Sigmoid colon (tissue), 7 donors: ENCODE measurements around the gene PSMA2. TPM values are rescaled to one million over a fixed set of nuclear protein-coding genes. Genes with fewer than 3 reads are reported as not detected.

Source experiments
- DNase-seq: peaks from one replicate; pipeline ENCODE4 v3.0.0-alpha.2; 2019
- H3K27ac ChIP-seq, 4 donors: fragments of 200-600 bp; sonication (generic); one replicate each; pipeline ENCODE4 v1.5.1; 2016 to 2019; ENCODE audit warnings: mild to moderate bottlenecking in 1 of 4
- H3K27me3 ChIP-seq, 3 donors: fragments of 200-600 bp; sonication (generic); one replicate each; pipeline ENCODE4 v1.5.1; 2019; ENCODE audit warnings: mild to moderate bottlenecking in 1 of 3
- H3K36me3 ChIP-seq, 4 donors: fragments of 200-600 bp; sonication (generic); one replicate each; pipeline ENCODE4 v1.5.1; 2016 to 2019
- H3K4me1 ChIP-seq, 4 donors: fragments of 200-600 bp; sonication (generic); one replicate each; pipeline ENCODE4 v1.5.1; 2017 to 2019
- H3K4me3 ChIP-seq, 4 donors: fragments of 200-600 bp; sonication (generic); one replicate each; pipeline ENCODE4 v1.5.1; 2017 to 2019; ENCODE audit warnings: mild to moderate bottlenecking in 2 of 4, moderate library complexity in 1 of 4
- H3K9me3 ChIP-seq, 4 donors: fragments of 200-600 bp in 3 of 4; sonication (generic) in 3 of 4; one replicate each; pipeline versions ENCODE4 v1.5.1 to v1.6.1; 2013 to 2019
- CTCF ChIP-seq, 4 experiments: fragments of 450-650 bp in 3 of 4; fragments of 200-600 bp in 1 of 4; IDR thresholded peaks; one replicate each; pipeline ENCODE4 v1.5.1; 2016 to 2019; ENCODE audit warnings: antibody characterized with exemption in 4 of 4, mild to moderate bottlenecking in 3 of 4, moderate library complexity in 2 of 4
- EP300 ChIP-seq, 4 donors: sonication (generic); formaldehyde crosslinking; IDR thresholded peaks; one replicate each; pipeline ENCODE4 v1.6.1; 2017; ENCODE audit warnings: antibody characterized with exemption in 4 of 4
- POLR2A ChIP-seq, 2 donors: fragments of 450-650 bp; IDR thresholded peaks; one replicate each; pipeline ENCODE4 v1.6.1; 2016; ENCODE audit warnings: antibody characterized with exemption in 2 of 2, mild to moderate bottlenecking in 2 of 2, moderate library complexity in 2 of 2
- POLR2AphosphoS5 ChIP-seq, 4 donors: sonication (generic); formaldehyde crosslinking; IDR thresholded peaks; one replicate each; pipeline ENCODE4 v1.6.1; 2017; ENCODE audit warnings: antibody characterized with exemption in 4 of 4
- WGBS, 2 donors: extraction: QIAGEN DNeasy Blood & Tissue Kit; methylation state at CpG; one replicate each; pipeline ENCODE4 v1.1.7; 2013; 5-methylcytosine and 5-hydroxymethylcytosine counted together
- intact Hi-C: fragments of 100-400 bp; cut with DNase I; formaldehyde crosslinking; loops from one replicate; pipeline ENCODE4 v1.15.1; 2023
- polyA plus RNA-seq, 3 donors: library from polyadenylated mRNA; stranded (reverse); fragments of 200-250 nt; gene quantifications; one replicate each; pipeline ENCODE4 v1.2.3, GENCODE V29; 2013
- total RNA-seq, 4 donors: library from RNA; depleted of rRNA; stranded (reverse); fragments of >200 nt; gene quantifications; one replicate each; pipeline ENCODE4 v1.1.0, GENCODE V29; 2016
- donor health status: healthy with polysubstance abuse.
- donor health status: Bipolar disorder and iron deficiency.
- donor health status: healthy.

PSMA2 gene
- total and polyA plus RNA-seq, 7 donors = 39.1 to 171 (median 81.3) TPM

DNA sequence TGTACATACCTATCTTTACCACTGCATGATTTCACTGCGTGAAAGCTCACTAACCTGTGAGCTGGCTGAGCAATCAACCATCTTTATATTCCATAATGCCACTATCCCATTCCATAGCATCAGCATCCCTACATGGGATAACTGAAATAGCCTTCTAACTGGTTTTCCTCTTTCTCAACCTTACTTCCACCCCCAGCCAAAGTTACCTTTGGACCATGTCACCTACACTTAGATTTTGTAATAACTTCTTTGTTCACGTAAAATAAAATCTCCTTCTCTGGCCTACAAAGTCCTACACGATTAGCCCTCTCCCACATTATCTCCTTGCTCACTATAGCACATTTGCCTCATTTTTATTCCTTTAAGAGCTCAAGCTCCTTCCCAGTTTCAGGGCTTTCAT, 2.5 kb downstream of the PSMA2 start:
- intact Hi-C loops = no loop called here
- Histone ChIP-seq H3K27me3 (no peaks in the 10 kb centered on the region), H3K9me3 (no peaks in the 10 kb centered on the region), H3K4me1 (peaks cover 0 to 57% (median 39%) of the 10 kb centered on the region in 4 donors), H3K36me3 (peaks cover 4 to 30% (median 18%) of the 10 kb centered on the region in 4 donors), H3K4me3 (no peak overlapping the region), H3K27ac (no peak overlapping the region)
- no peak for DNase-seq
- 60 to 64% methylated on average over 3 of the region's 3 CpGs for WGBS, 2 donors
- TF ChIP-seq POLR2AphosphoS5 (IDR thresholded peaks at IDR 0.05) (no peak), EP300 (IDR thresholded peaks at IDR 0.05) (no peak), POLR2A (IDR thresholded peaks at IDR 0.05) (no peak), CTCF (IDR thresholded peaks at IDR 0.05) (no peak)

- Histone ChIP-seq H3K4me3 (no peak overlapping the region), H3K36me3 (peaks cover 4 to 37% (median 20%) of the 10 kb centered on the region in 4 donors), H3K27ac (no peak overlapping the region), H3K9me3 (no peaks in the 10 kb centered on the region), H3K27me3 (no peaks in the 10 kb centered on the region), H3K4me1 (peaks cover 0 to 50% (median 35%) of the 10 kb centered on the region in 4 donors)
- TF ChIP-seq POLR2A (IDR thresholded peaks at IDR 0.05) = no peak
- TF ChIP-seq CTCF (IDR thresholded peaks at IDR 0.05) = no peak
- TF ChIP-seq POLR2AphosphoS5 (IDR thresholded peaks at IDR 0.05) = no peak
- no peak for TF ChIP-seq EP300 (IDR thresholded peaks at IDR 0.05)
- WGBS, 2 donors = 46 to 50% methylated on average over 3 of the region's 3 CpGs
- intact Hi-C loops = no loop called here
- DNase-seq = no peak
Observed at GRCh38 chr7:42928754-42929153, 3.2 kb downstream of the PSMA2 start.

- no peaks in the 10 kb centered on the region for H3K9me3 ChIP-seq
- no peak overlapping the region for H3K27ac ChIP-seq
- TF ChIP-seq EP300 (IDR thresholded peaks at IDR 0.05) (no peak), POLR2A (IDR thresholded peaks at IDR 0.05) (no peak), CTCF (IDR thresholded peaks at IDR 0.05) (no peak), POLR2AphosphoS5 (IDR thresholded peaks at IDR 0.05) (no peak)
- H3K4me1 ChIP-seq = peaks cover 0 to 36% (median 26%) of the 10 kb centered on the region in 4 donors
- no peak overlapping the region for H3K4me3 ChIP-seq
- DNase-seq = no peak
- peaks cover 9 to 63% (median 27%) of the 10 kb centered on the region in 4 donors for H3K36me3 ChIP-seq
- no peaks in the 10 kb centered on the region for H3K27me3 ChIP-seq
- intact Hi-C loops = no loop called here
- WGBS, 2 donors = 71 to 74% methylated on average over 5 of the region's 5 CpGs
Observed at GRCh38 chr7:42926204-42926603, 5.8 kb downstream of the PSMA2 start.

- intact Hi-C loops = no loop called here
Observed at GRCh38 chr7:42925630-42926029, 6.3 kb downstream of the PSMA2 start.

More at GRCh38 chr7:42925630-42926029, 6.3 kb downstream of the PSMA2 start:
- H3K27ac ChIP-seq = no peak overlapping the region
- WGBS, 2 donors = 90 to 99% methylated on average over 1 of the region's 1 CpG
- no peak for TF ChIP-seq CTCF (IDR thresholded peaks at IDR 0.05)
- TF ChIP-seq EP300 (IDR thresholded peaks at IDR 0.05) = no peak
- no peak for TF ChIP-seq POLR2A (IDR thresholded peaks at IDR 0.05)
- TF ChIP-seq POLR2AphosphoS5 (IDR thresholded peaks at IDR 0.05) = no peak
- H3K4me1 ChIP-seq = peaks cover 0 to 30% (median 20%) of the 10 kb centered on the region in 4 donors
- no peak for DNase-seq
- H3K36me3 ChIP-seq = peaks cover 9 to 68% (median 32%) of the 10 kb centered on the region in 4 donors
- H3K9me3 ChIP-seq = no peaks in the 10 kb centered on the region
- H3K27me3 ChIP-seq = no peaks in the 10 kb centered on the region
- H3K4me3 ChIP-seq = no peak overlapping the region
